DND-41 (cell line): ENCODE results near the gene FXYD4.

Experiments
- ATAC-seq: fragments of 200-7000 bp; cut with Tn5 transposase; 3 replicates; pipeline ENCODE4 v1.9.1; 2021; ENCODE audit warnings: low read depth; ENCODE audit not compliant: insufficient read depth
- DNase-seq: peaks from one replicate; pipeline ENCODE4 v3.0.0-alpha.2; 2020
- H2AFZ ChIP-seq: 2 replicates; pipeline ENCODE4 v1.6.0; 2012; ENCODE audit warnings: low read depth, low read length
- H3K27ac ChIP-seq: 2 replicates; pipeline ENCODE4 v1.5.1; 2012; ENCODE audit warnings: low read length, inconsistent platforms
- H3K27me3 ChIP-seq: fragments of 200-600 bp; sonication (generic); 2 replicates; pipeline ENCODE4 v1.6.0; 2012; ENCODE audit warnings: low read length, mild to moderate bottlenecking, inconsistent platforms; ENCODE audit not compliant: insufficient read depth, poor library complexity
- H3K36me3 ChIP-seq: 2 replicates; pipeline ENCODE4 v1.5.1; 2012; ENCODE audit warnings: low read length, inconsistent platforms; ENCODE audit not compliant: insufficient read depth
- H3K4me1 ChIP-seq: 2 replicates; pipeline ENCODE4 v1.5.1; 2012; ENCODE audit warnings: mild to moderate bottlenecking, low read length; ENCODE audit not compliant: insufficient read depth
- H3K4me2 ChIP-seq: 2 replicates; pipeline ENCODE4 v1.6.0; 2012; ENCODE audit warnings: mild to moderate bottlenecking, moderate library complexity, low read length, inconsistent platforms; ENCODE audit not compliant: insufficient read depth
- H3K4me3 ChIP-seq, 2 experiments: fragments of 200-600 bp in 1 of 2; shearing (Covaris generic) in 1 of 2; 2 replicates each; pipeline ENCODE4 v1.5.1; 2012 to 2016; ENCODE audit warnings: inconsistent platforms in 2 of 2, low read length in 2 of 2, mild to moderate bottlenecking in 2 of 2, low read depth in 1 of 2, moderate library complexity in 1 of 2
- H3K79me2 ChIP-seq: 2 replicates; pipeline ENCODE4 v1.6.0; 2012; ENCODE audit warnings: low read length, inconsistent platforms; ENCODE audit not compliant: insufficient read depth
- H3K9ac ChIP-seq: 2 replicates; pipeline ENCODE4 v1.6.0; 2012; ENCODE audit warnings: low read depth, mild to moderate bottlenecking, inconsistent platforms, low read length, moderate library complexity
- H3K9me3 ChIP-seq: 2 replicates; pipeline ENCODE4 v1.5.1; 2012; ENCODE audit warnings: low read length, moderate library complexity, mild to moderate bottlenecking, inconsistent platforms; ENCODE audit not compliant: insufficient read depth, severe bottlenecking
- H4K20me1 ChIP-seq: 2 replicates; pipeline ENCODE4 v1.6.0; 2012; ENCODE audit warnings: low read length; ENCODE audit not compliant: insufficient read depth
- CTCF ChIP-seq: IDR thresholded peaks from 2 replicates; pipeline ENCODE4 v1.5.1; 2012; ENCODE audit warnings: borderline replicate concordance, low read length, moderate library complexity, mild to moderate bottlenecking; ENCODE audit not compliant: poor library complexity, severe bottlenecking; ENCODE audit errors: extremely low read depth
- EZH2 ChIP-seq: IDR thresholded peaks from 3 replicates; pipeline ENCODE4 v1.6.1; 2012; ENCODE audit warnings: borderline replicate concordance, low read depth, mild to moderate bottlenecking, moderate library complexity, low read length, inconsistent platforms; ENCODE audit not compliant: severe bottlenecking

Gene FXYD4

DNA sequence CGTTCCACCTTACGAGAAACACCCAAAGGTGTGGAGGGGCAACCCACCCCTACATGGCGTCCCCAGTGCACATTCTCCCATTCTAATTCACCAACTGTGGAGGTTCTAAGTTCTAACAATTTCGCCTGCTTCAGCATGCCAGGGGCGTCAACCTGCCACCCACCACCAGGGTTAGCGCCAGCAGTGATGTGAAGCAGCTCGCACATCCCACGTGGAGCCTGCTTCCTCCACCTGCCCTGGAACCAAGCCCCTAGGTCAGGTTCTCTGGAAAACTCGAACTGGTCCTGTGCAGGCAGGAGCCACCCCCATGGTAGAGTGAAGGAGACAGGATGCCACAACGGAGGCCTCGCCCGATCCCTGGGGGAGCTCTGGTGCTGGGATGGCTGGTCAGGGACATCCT lies 33.3 kb upstream of the FXYD4 start:
- H3K4me2 ChIP-seq: no peak overlapping the region
- H3K79me2 ChIP-seq: no peaks in the 10 kb centered on the region
- no peak overlapping the region for H3K4me3 ChIP-seq
- no peaks in the 10 kb centered on the region for H3K9me3 ChIP-seq
- H3K36me3 ChIP-seq: no peaks in the 10 kb centered on the region
- no peak overlapping the region for H2AFZ ChIP-seq
- no peaks in the 10 kb centered on the region for H4K20me1 ChIP-seq
- H3K27ac ChIP-seq: no peak overlapping the region
- TF ChIP-seq CTCF (no peak), EZH2 (no peak)
- ATAC-seq (0 out of 3 replicates have a peak, but pooled peaks have one; percentile 27), DNase-seq (no peak)
- H3K9ac ChIP-seq: no peak overlapping the region
- H3K27me3 ChIP-seq: peaks cover 4% of the 10 kb centered on the region
- no peaks in the 10 kb centered on the region for H3K4me1 ChIP-seq

DNA sequence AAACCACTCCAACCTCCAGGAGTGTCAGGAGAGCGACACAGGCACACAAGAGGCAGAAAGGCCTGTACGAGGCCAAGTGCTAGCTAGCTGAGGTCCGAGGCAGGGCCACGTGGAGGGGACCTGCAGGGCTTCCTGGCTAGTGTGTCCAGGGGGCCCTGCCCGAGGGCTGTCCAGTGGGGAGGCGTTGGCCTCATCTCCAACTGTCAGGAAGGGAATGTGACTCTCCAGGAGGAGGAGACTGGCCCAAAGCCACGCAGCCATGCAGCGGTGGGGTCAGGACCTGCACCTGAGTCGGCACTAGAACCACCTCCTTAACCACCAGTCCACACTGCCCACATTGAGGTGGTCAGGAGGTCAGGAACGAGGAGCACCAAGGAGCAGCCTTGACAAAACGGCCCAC lies 32.3 kb upstream of the FXYD4 start:
- no peaks in the 10 kb centered on the region for H3K4me1 ChIP-seq
- DNase-seq: no peak
- H3K27me3 ChIP-seq: peaks cover 4% of the 10 kb centered on the region
- no peaks in the 10 kb centered on the region for H3K36me3 ChIP-seq
- no peaks in the 10 kb centered on the region for H4K20me1 ChIP-seq
- no peak for ATAC-seq
- no peak overlapping the region for H2AFZ ChIP-seq
- no peaks in the 10 kb centered on the region for H3K79me2 ChIP-seq
- no peak overlapping the region for H3K4me2 ChIP-seq
- no peak overlapping the region for H3K4me3 ChIP-seq
- TF ChIP-seq EZH2 (no peak), CTCF (no peak)
- no peaks in the 10 kb centered on the region for H3K9me3 ChIP-seq
- H3K27ac ChIP-seq: no peak overlapping the region
- no peak overlapping the region for H3K9ac ChIP-seq

DNA sequence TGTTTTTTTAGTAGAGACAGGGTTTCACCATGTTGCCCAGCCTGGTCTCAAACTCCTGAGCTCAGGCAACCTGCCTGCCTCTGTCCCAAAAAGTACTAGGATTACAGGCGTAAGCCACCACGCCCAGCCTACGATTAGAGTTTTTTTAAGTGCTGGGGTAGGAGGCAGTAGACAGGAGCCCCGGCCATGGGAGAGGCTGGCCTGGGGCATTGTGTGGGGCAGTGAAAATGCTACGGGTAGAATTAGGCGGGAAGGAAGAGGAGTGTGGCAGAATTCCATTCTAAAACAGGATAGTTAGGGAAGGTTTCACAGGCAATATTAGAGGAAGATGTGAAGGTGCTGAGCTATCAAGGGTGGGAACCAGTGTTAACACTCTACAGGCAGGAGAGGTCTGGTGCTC lies 31.3 kb upstream of the FXYD4 start:
- H3K36me3 ChIP-seq: no peaks in the 10 kb centered on the region
- TF ChIP-seq CTCF (no peak), EZH2 (no peak)
- ATAC-seq (no peak), DNase-seq (no peak)
- H3K4me2 ChIP-seq: no peak overlapping the region
- no peaks in the 10 kb centered on the region for H3K79me2 ChIP-seq
- no peak overlapping the region for H3K27ac ChIP-seq
- no peak overlapping the region for H2AFZ ChIP-seq
- peaks cover 4% of the 10 kb centered on the region for H3K27me3 ChIP-seq
- H3K4me3 ChIP-seq: no peak overlapping the region
- H3K9ac ChIP-seq: no peak overlapping the region
- no peaks in the 10 kb centered on the region for H3K9me3 ChIP-seq
- no peaks in the 10 kb centered on the region for H3K4me1 ChIP-seq
- no peaks in the 10 kb centered on the region for H4K20me1 ChIP-seq

DNA sequence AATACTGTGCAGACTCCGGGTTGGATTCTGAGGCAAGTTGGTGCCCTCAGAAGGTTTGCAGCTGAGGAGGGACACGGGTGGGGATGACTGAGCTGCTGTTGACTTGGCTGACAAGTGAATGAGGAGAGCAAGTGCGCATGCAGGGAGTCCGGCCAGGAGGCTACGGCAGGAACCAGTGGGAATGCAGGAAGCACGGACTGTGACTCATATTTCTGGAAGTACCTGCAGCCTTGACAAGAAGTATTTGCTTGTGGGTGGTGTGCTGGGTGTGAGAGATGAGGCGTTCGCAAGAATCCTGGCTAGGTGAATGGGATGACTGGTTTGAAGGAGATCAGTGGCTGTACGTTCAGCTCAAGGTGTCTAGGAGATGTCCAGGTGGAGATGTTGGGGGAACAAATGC lies 30.8 kb upstream of the FXYD4 start:
- H3K4me3 ChIP-seq: no peak overlapping the region
- no peaks in the 10 kb centered on the region for H3K36me3 ChIP-seq
- peaks cover 4% of the 10 kb centered on the region for H3K27me3 ChIP-seq
- H3K4me1 ChIP-seq: no peaks in the 10 kb centered on the region
- no peaks in the 10 kb centered on the region for H3K9me3 ChIP-seq
- no peak overlapping the region for H3K27ac ChIP-seq
- no peak overlapping the region for H3K4me2 ChIP-seq
- no peak overlapping the region for H3K9ac ChIP-seq
- no peak overlapping the region for H2AFZ ChIP-seq
- TF ChIP-seq EZH2: no peak
- no peak for TF ChIP-seq CTCF
- no peak for ATAC-seq
- H4K20me1 ChIP-seq: no peaks in the 10 kb centered on the region
- no peaks in the 10 kb centered on the region for H3K79me2 ChIP-seq
- DNase-seq: no peak
